ENCODE measurements around the gene POLD4.

DNA sequence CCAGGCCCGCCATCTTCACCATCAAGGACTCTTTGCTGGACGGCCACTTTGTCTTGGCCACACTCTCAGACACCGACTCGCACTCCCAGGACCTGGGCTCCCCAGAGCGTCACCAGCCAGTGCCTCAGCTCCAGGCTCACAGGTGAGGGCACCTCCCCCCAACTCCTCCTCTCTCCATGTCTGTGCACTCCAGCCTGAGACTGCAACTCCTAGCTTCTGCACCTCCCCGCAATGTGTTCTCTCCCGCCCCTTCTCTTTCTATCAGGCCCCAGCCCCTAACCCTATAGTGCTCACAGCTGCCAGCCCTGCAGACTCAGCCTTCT, 42.9 kb upstream of the POLD4 start:
- TF ChIP-seq EZH2 (IDR thresholded peaks at IDR 0.05; ENCODE audit: insufficient read depth, poor library complexity, severe bottlenecking): no peak
- TF ChIP-seq EZH2phosphoT487 (IDR thresholded peaks at IDR 0.05; ENCODE audit: insufficient read depth, low read depth): no peak

Data from GM23248 (cell line).